Lung (tissue), 12 donors: Measurements from ENCODE around the gene PNO1. TPM values are rescaled to one million over a fixed set of nuclear protein-coding genes. Genes with fewer than 3 reads are reported as not detected.

ENCODE experiments used
- ATAC-seq: fragments of 200-7000 bp; cut with Tn5 transposase; one replicate; pipeline ENCODE4 v1.9.1; 2020; ENCODE audit warnings: moderate number of reproducible peaks; ENCODE audit not compliant: insufficient read depth, low FRiP score
- DNase-seq, 3 donors: peaks; one replicate each; pipeline ENCODE4 v3.0.0-alpha.2; 2013 to 2017
- H3K27ac ChIP-seq, 2 donors: one replicate each; pipeline ENCODE4 v1.5.1; 2013; ENCODE audit warnings: mild to moderate bottlenecking in 2 of 2, moderate library complexity in 2 of 2, control low read depth in 1 of 2, inconsistent platforms in 1 of 2, low read depth in 1 of 2, low read length in 1 of 2
- H3K27me3 ChIP-seq, 3 donors: one replicate each; pipeline ENCODE4 v1.5.1; 2013; ENCODE audit warnings: low read length in 2 of 3; ENCODE audit not compliant: control insufficient read depth in 3 of 3, insufficient read depth in 3 of 3
- H3K36me3 ChIP-seq, 4 donors: one replicate each; pipeline ENCODE4 v1.5.1; 2013; ENCODE audit warnings: low read length in 4 of 4, mild to moderate bottlenecking in 1 of 4, moderate library complexity in 1 of 4; ENCODE audit not compliant: control insufficient read depth in 4 of 4, insufficient read depth in 4 of 4
- H3K4me1 ChIP-seq, 5 donors: one replicate each; pipeline ENCODE4 v1.5.1; 2013; ENCODE audit warnings: low read length in 5 of 5, mild to moderate bottlenecking in 2 of 5, moderate library complexity in 1 of 5; ENCODE audit not compliant: control insufficient read depth in 5 of 5, insufficient read depth in 5 of 5
- H3K4me3 ChIP-seq: one replicate; pipeline ENCODE4 v1.5.1; 2013; ENCODE audit warnings: mild to moderate bottlenecking, control low read depth, moderate library complexity
- H3K9ac ChIP-seq, 2 donors: one replicate each; pipeline ENCODE4 v1.5.1; 2013; ENCODE audit warnings: low read length in 2 of 2, control low read depth in 1 of 2; ENCODE audit not compliant: insufficient read depth in 1 of 2
- H3K9me3 ChIP-seq, 4 donors: one replicate each; pipeline ENCODE4 v1.5.1; 2013; ENCODE audit warnings: low read length in 3 of 4, mild to moderate bottlenecking in 1 of 4, moderate library complexity in 1 of 4; ENCODE audit not compliant: control insufficient read depth in 4 of 4, insufficient read depth in 3 of 4
- CTCF ChIP-seq: IDR thresholded peaks from 2 replicates; pipeline ENCODE4 v1.5.1; 2012; ENCODE audit warnings: mild to moderate bottlenecking; ENCODE audit errors: control extremely low read depth, extremely low read depth
- WGBS, 2 donors: extraction: QIAGEN DNeasy Blood & Tissue Kit; methylation state at CpG; one replicate each; pipeline ENCODE4 v1.1.7; 2013; 5-methylcytosine and 5-hydroxymethylcytosine counted together
- polyA plus RNA-seq, 2 donors: library from polyadenylated mRNA; stranded (reverse); fragments of 200-250 nt; gene quantifications; one replicate each; pipeline ENCODE4 v1.2.1, GENCODE V29; 2013
- total RNA-seq, 2 donors: library from RNA; depleted of rRNA in 1 of 2; stranded (reverse); fragments of >200 nt in 1 of 2; gene quantifications; one replicate each; pipeline ENCODE4 v1.2.1, GENCODE V29; 2014 to 2021
- donor health status: control.
- donor health status: control.
- donor health status: Bipolar disorder and iron deficiency.
- donor health status: healthy.
- donor health status: DM: yes; HTN: yes; CAD: no.

PNO1 gene
- total and polyA plus RNA-seq, 4 donors = 7.8 to 19.4 (median 10.8) TPM

GRCh38 chr2:68193787-68194372 lies 36.2 kb downstream of the PNO1 start:
- Histone ChIP-seq H3K9ac (no peak overlapping the region), H3K9me3 (no peaks in the 10 kb centered on the region), H3K36me3 (no peaks in the 10 kb centered on the region), H3K27ac (no peak overlapping the region), H3K4me3 (no peak overlapping the region), H3K4me1 (peaks cover 0 to 11% (median 0%) of the 10 kb centered on the region in 5 donors), H3K27me3 (no peaks in the 10 kb centered on the region)
- no peak for DNase-seq
- 92 to 93% methylated on average over 4 of the region's 4 CpGs for WGBS, 2 donors
- TF ChIP-seq CTCF = no peak
- no peak for ATAC-seq

GRCh38 chr2:68195096-68195495 lies 37.4 kb downstream of the PNO1 start:
- H3K9me3 ChIP-seq = no peaks in the 10 kb centered on the region
- no peaks in the 10 kb centered on the region for H3K36me3 ChIP-seq
- TF ChIP-seq CTCF = no peak
- ATAC-seq (no peak), DNase-seq (no peak)
- H3K27ac ChIP-seq = no peak overlapping the region
- H3K4me1 ChIP-seq = peaks cover 0 to 11% (median 0%) of the 10 kb centered on the region in 5 donors
- no peak overlapping the region for H3K9ac ChIP-seq
- no peak overlapping the region for H3K4me3 ChIP-seq
- no peaks in the 10 kb centered on the region for H3K27me3 ChIP-seq

GRCh38 chr2:68196120-68196716 lies 38.5 kb downstream of the PNO1 start:
- H3K27ac ChIP-seq = no peak overlapping the region
- H3K9me3 ChIP-seq = no peaks in the 10 kb centered on the region
- H3K9ac ChIP-seq = no peak overlapping the region
- WGBS, 2 donors = 45 to 71% methylated on average over 4 of the region's 4 CpGs
- DNase-seq (peak in 2 of 3 donors; percentile 22 to 62), ATAC-seq (no peak)
- H3K36me3 ChIP-seq = no peaks in the 10 kb centered on the region
- H3K27me3 ChIP-seq = no peaks in the 10 kb centered on the region
- TF ChIP-seq CTCF = no peak
- H3K4me3 ChIP-seq = no peak overlapping the region
- H3K4me1 ChIP-seq = peaks cover 0 to 11% (median 0%) of the 10 kb centered on the region in 5 donors
